EL (cell line): ENCODE measurements around the gene SFMBT1.

Source experiments
- DNase-seq: peaks from one replicate; pipeline ENCODE4 v3.0.0-alpha.2; 2016

Gene SFMBT1

DNA sequence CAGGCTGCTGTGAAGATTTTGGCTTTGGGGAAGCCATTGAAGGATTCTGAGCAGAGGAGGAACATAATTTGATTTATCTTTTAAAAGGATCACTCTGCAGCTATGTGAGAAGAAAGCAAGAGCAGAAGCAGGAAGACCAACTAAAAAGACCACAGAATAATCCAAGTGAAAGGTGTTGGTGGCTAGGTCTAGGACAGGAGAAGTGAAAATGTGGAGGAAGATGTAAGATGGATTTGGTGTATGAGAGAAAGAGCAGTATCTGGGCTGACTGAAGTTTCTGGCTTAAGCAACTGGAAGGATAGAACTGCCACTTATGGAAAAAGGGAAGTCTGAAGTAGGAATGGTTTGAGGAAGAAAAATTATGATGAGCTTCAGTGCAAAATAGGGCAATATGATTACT is 62.0 kb downstream of the SFMBT1 start:
- DNase-seq: no peak

GRCh38 chr3:52983336-52983807 is 62.5 kb downstream of the SFMBT1 start:
- no peak for DNase-seq

DNA sequence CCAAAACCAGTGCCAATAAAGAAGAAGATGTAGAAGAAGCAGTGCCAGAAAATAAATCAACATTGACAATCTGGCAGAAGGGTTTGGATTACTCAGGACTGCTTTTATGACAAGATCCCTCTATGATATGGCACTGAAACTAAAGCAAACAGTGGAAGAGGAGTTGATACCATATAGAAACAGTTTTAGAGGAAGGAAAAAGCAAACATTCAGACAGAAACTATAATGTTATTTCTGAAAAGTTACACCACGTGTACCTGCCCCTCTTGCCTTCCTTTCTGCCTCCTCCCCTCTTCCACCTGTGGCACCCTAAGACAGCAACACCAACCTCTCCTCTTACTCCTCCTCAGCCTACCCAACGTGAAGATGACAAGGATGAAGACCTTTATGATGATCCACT is 63.0 kb downstream of the SFMBT1 start:
- DNase-seq: no peak

GRCh38 chr3:52979190-52979983 is 66.5 kb downstream of the SFMBT1 start:
- no peak for DNase-seq

DNA sequence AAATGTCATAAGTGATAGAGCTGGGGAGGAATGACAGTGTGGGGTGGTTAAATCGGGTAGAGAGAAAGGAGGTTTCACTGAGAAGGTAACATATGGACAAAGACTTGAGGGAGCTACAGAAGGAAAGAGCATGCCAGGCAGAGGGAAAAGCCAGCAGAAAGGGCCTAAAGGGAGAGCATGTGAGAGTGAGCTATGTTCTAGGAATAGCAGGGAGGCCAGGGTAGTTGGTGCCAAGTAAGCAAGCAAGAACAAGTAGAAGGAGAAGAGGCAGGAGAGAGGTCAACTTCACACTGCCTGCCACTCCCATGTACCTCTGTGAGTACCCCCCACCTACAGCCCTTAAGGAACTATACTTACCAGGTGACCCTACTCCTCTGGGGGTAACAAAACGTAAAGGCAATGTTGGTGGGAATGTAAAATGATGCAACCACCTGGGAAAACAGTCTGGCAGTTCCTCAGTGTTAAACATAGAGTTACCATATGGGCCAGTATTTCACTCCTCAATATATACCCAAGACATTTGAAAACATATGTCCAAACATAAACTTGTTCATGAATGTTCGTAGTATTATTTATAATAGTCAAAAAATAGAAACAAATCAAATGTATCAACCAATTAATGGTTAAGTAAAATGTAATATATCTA is 67.6 kb downstream of the SFMBT1 start:
- DNase-seq: no peak

GRCh38 chr3:52973806-52974205 is 72.1 kb downstream of the SFMBT1 start:
- peak; percentile 34 for DNase-seq

GRCh38 chr3:52971895-52972294 is 74.0 kb downstream of the SFMBT1 start:
- no peak for DNase-seq

DNA sequence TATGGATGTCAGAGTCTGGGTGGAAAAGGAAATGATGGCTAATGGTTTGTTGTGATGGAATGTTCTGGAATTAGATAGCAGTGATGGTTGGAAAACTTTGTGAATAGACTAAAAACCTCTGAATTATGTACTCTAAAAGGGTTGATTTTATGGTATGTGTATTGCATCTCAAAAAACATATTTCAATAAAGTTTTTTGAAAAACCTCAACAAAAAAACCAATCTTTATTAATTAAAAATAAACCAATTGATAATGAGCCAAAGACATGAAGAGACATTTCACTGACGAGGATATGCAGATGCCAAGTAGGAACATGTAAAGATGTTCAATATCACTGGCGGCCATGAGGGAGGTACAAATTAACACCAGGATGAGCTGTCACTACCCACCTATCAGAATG is 78.5 kb downstream of the SFMBT1 start:
- no peak for DNase-seq

- DNase-seq: no peak
Measured at GRCh38 chr3:52962160-52962559, 83.7 kb downstream of the SFMBT1 start.

- DNase-seq: no peak
Measured at GRCh38 chr3:52959773-52960172, 86.1 kb downstream of the SFMBT1 start.

GRCh38 chr3:52939600-52939999 is 106.3 kb downstream of the SFMBT1 start:
- no peak for DNase-seq

DNA sequence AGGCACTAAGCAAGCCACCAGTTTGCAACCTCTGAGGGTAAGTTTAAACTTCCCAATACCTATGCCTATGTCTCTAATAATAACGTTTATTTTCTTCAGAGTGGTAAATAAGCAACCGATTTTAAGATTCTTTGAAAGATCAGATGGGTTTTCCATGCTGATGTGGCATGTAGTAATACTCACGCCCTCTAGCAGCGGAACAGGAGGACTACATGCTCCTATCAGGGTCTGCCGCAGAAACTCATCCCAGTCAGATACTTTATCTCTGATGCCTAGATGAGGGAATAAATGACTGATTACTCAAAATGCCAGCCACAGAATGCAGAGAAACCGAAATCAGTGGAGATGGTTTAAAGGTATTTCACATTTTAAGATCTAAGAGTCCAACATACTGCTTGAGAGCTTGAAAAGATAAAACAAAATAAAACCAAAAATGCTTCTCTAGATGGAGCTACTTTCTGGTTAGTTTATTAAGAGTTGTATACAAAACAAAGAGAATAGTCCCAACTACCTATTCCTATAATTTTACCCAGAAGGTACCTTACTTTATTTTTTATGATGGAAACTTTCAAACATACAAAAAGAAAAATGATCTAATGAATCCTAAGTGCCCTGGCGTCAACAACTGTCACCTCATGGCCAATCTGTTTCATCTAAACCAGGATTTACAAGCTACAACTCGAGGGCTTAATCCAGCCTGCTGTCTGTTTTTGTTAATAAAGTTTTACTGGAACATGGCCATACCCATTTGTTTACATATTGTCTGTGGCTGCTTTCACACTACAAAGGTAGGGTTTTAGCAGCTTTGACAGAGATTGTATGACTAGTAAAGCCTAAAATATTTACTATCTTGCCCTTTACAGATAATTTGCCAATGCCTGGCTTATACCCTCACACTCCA is 111.0 kb downstream of the SFMBT1 start:
- DNase-seq: peak; percentile 63

GRCh38 chr3:52931889-52932288 is 114.0 kb downstream of the SFMBT1 start:
- no peak for DNase-seq

DNA sequence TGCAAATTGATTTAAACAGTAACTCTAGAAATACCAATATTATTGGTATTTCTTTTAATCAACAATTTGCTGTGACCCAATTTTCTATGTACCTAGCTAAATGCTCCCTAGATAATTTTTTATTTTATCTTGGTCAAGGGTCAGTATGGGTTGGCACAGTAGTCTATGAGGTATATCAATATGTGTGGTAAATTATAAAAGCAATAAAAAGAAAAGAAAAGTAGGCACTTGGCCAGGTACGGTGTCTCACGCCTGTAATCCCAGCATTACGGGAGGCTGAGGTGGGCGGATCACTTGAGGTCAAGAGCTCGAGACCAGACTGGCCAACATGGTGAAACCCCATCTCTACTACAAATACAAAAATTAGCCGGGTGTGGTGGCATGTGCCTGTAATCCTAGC is 114.5 kb downstream of the SFMBT1 start:
- DNase-seq: no peak

DNA sequence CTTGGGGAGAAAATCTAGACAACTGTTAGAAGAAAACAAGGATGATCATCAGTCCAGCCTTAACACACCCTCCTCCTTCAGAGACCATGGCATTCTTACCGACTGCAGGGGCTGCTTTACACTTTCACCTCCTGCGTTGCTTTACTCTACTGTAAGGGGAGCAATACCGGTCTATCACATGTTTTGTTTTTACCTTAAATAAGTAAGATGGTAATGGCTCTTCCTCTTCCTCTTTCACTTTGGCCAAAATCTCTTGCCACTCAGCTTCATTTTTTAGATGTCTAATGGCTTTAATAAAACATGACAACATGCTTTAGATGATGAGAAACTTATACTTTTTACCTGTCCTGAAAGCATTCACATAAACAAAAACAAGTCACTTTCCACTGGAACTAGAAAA is 115.1 kb downstream of the SFMBT1 start:
- DNase-seq: no peak

DNA sequence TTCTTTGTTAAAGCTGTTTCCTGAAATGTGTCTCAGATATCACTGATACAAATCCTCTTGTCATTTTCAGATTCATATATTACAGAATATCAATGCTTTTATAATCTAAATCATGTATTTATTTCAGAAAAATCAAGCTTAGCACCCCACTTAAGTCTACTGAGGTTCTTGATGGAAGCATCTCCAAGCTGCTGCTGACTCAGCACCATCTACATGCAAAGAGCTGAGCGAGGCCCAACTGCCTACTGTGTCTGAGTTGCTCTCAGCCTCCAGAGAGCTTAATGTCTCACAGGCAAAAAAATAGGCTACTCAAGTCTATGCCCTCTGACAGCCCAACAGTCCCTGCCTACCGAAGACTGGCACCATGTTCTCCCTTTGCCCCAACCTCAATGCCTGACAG is 119.3 kb downstream of the SFMBT1 start:
- no peak for DNase-seq

DNA sequence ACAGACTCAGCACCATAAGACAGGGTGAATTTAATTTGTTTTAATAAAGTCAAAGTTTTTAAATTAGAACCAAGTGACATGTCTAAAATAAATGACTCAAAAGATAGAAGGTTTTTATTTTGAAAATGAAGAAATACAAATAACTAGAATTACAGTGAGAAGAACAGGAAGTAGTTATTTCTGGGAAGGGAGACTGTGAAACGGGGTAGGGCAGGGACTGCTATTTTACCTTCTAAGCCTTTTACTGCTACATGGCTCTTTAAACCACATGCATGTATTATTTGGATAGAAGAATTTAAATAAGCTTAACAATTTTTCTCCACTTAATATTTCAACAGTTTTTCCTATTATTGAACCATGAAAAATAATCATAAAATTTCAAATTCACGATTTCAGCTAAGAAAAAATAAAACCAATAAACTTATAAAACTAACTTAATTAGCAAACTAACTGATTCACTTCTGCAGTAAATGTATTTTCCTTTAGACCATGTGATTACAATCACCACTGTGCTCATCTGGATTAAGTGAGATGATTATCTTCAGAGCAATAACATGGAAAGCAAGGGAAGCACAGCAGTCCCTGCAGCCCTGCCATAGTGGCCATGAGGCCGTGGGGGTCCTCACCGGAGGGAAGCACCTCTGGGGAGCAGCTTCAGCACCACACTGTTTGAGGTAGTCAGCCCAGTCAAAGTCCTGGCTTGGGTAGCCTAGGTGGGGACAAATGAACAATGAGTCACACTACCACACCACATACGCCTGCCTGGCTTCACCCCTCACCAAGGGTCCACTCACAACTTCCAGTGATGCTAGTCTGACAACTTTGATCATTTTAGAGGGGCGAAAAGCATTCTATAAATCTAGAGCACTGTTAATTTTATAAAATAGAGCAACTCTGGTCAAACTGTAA is 120.2 kb downstream of the SFMBT1 start:
- DNase-seq: no peak

GRCh38 chr3:52923963-52924362 is 121.9 kb downstream of the SFMBT1 start:
- no peak for DNase-seq

DNA sequence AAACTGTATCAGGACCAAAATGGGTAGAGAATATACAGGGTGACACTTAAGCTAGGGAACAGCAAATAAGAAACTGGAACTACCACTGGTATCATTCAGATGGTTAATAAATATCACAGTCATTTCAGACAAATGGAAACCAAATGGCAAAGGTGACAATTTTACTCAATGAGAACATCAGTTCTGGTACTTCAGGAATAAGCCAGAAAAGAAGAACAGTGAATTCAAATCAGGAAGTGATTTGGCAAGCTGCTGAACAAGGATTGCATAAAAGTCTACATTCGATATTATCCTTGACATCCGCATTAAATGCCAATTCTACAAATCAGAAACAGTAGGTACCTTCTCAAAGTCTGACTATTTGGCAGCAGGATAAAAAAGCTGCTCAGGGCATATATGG is 125.0 kb downstream of the SFMBT1 start:
- no peak for DNase-seq

- DNase-seq: no peak
Measured at GRCh38 chr3:52917044-52917443, 128.8 kb downstream of the SFMBT1 start.

- DNase-seq: no peak
Measured at GRCh38 chr3:52915294-52915693, 130.6 kb downstream of the SFMBT1 start.
